Measurements from ENCODE around the gene VSNL1.

- TF ChIP-seq CTCF (IDR thresholded peaks at IDR 0.05) (no peak), EZH2 (IDR thresholded peaks at IDR 0.05) (no peak), EZH2phosphoT487 (IDR thresholded peaks at IDR 0.05) (no peak)
These were observed 43.1 kb downstream of the VSNL1 start for GRCh38 chr2:17583646-17584045.
